Lower leg skin (tissue), 4 donors: ENCODE results near the gene ATP5F1D. TPM values are rescaled to one million over a fixed set of nuclear protein-coding genes. Genes with fewer than 3 reads are reported as not detected.

Experiments used
- DNase-seq, 2 donors: peaks; one replicate each; pipeline ENCODE4 v3.0.0-alpha.2; 2019; ENCODE audit warnings: low spot score in 2 of 2
- H3K4me3 ChIP-seq: fragments of 200-600 bp; sonication (generic); 2 replicates; pipeline ENCODE4 v1.5.1; 2017; ENCODE audit warnings: mild to moderate bottlenecking, low read depth; ENCODE audit not compliant: poor library complexity, severe bottlenecking
- POLR2A ChIP-seq, 2 donors: fragments of 450-650 bp; IDR thresholded peaks; one replicate each; pipeline ENCODE4 v1.6.1; 2016 to 2017; ENCODE audit warnings: antibody characterized with exemption in 2 of 2, mild to moderate bottlenecking in 1 of 2, moderate library complexity in 1 of 2
- WGBS, 2 donors: methylation state at CpG; one replicate each; pipeline ENCODE4 v1.1.5; 2018; 5-methylcytosine and 5-hydroxymethylcytosine counted together
- intact Hi-C: fragments of 100-400 bp; cut with DNase I; formaldehyde crosslinking; loops from one replicate; pipeline ENCODE4 v1.15.0; 2023; ENCODE audit warnings: low total_unique reads
- total RNA-seq, 4 donors: library from RNA; depleted of rRNA; stranded (reverse); fragments of >200 nt; gene quantifications; one replicate each; pipeline ENCODE4 v1.1.0, GENCODE V29; 2016
- TF ChIP-seq, protein P1 (sequence below), 3 donors: fragments of 450-650 bp; IDR thresholded peaks; one replicate each; pipeline ENCODE4 v1.5.1; 2016; ENCODE audit warnings: antibody characterized with exemption in 3 of 3, mild to moderate bottlenecking in 3 of 3, moderate library complexity in 2 of 3

The ATP5F1D gene
- total RNA-seq, 4 donors from 2014 or later: 121 to 198 (median 146) TPM

DNA sequence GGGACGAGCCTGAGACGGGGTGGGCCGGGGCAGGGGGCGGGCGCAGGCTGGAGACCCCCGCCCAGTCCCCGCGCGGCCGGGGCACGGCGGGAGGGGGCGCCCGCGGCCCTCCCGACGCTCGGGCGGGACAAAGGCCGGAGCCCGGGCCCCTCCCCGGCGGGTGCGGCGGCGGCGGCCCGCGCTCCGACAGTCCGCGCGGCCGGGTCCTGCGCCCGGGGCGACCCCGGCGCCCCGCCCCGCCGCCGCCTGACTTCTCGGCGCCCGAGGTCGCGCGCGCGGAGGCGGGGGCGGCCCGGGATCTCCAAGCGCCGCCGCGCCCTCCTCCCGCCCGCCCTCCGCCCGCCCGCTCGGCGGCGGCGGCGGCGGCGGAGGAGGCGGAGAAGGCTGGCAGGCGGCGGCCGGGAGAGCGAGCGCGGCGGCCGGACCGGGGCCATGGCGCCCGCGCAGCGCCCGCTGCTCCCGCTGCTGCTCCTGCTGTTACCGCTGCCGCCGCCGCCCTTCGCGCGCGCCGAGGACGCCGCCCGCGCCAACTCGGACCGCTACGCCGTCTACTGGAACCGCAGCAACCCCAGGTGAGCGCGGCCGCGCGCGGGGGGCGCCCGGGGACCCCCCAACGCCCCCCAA is 44.3 kb downstream of the ATP5F1D start, which contains the start of gene EFNA2:
Gene EFNA2 (plus strand): TSS at position 137 of the 624 bp plus-strand sequence. CDS start 296 bp downstream, at position 433.
- no peak for DNase-seq
- WGBS, 2 donors: 1% methylated on average over 65 of the region's 113 CpGs; no CpG with 5 or more reads in 1 of the 2 donors
- intact Hi-C loops: loop anchor here (10.0 kb wide), 1 partner anchor 69 kb away; a partner anchor contains a TSS
- no peak for TF ChIP-seq POLR2A (IDR thresholded peaks at IDR 0.05)
- TF ChIP-seq, protein P1, sequence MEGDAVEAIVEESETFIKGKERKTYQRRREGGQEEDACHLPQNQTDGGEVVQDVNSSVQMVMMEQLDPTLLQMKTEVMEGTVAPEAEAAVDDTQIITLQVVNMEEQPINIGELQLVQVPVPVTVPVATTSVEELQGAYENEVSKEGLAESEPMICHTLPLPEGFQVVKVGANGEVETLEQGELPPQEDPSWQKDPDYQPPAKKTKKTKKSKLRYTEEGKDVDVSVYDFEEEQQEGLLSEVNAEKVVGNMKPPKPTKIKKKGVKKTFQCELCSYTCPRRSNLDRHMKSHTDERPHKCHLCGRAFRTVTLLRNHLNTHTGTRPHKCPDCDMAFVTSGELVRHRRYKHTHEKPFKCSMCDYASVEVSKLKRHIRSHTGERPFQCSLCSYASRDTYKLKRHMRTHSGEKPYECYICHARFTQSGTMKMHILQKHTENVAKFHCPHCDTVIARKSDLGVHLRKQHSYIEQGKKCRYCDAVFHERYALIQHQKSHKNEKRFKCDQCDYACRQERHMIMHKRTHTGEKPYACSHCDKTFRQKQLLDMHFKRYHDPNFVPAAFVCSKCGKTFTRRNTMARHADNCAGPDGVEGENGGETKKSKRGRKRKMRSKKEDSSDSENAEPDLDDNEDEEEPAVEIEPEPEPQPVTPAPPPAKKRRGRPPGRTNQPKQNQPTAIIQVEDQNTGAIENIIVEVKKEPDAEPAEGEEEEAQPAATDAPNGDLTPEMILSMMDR (IDR thresholded peaks at IDR 0.05): no peak
- no peak within 1 kb of the TSS for H3K4me3 ChIP-seq

DNA sequence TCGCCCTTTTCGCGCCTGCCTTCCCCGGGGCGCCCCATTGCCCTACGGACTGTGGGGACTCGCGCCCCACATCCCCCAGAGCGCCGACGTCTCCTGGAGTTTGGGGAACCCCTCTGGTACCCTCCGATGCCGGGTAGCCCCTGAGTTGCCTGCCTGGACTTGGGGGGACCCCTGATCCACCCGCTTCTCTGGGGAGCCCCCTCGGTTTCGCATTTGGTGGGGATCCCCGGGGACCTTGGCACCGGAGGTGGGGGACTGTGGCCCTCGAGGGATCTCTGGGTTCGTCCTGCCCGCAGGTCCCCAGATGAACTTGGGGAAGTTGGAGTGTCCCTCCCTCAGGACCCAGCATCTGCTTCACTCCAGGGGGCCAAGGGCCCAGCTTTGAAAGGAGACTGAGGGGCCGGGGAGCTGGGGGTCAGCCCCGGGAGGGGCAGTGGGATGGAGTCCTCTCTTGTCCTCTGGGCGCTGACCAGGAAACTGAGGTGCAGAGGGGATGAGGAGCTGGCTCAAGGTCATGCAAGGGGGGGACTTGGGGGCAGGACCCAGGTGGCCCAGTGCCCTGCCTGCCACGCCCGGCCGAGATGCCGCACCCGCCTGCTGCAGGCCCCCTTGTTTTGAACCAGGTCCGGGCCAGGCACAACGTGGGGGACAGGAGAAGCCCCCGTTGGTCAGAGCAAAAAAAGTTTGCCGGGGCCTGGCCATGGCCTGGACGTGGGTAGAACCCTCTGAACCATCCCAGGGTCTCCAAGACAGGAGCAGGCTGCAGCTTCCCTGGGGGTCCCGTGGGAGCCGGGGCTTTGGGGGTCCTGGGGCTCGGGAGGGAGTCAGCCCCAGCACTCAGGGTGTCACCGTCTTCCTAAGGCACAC is 45.2 kb downstream of the ATP5F1D start:
- no peak overlapping the region for H3K4me3 ChIP-seq
- DNase-seq: no peak
- no peak for TF ChIP-seq POLR2A (IDR thresholded peaks at IDR 0.05)
- TF ChIP-seq, protein P1 (IDR thresholded peaks at IDR 0.05): no peak
- intact Hi-C loops: loop anchor here (10.0 kb wide), 1 partner anchor 68 kb away; a partner anchor contains a TSS
- WGBS, 2 donors: 32 to 37% methylated on average over 19 to 34 of the region's 38 CpGs

DNA sequence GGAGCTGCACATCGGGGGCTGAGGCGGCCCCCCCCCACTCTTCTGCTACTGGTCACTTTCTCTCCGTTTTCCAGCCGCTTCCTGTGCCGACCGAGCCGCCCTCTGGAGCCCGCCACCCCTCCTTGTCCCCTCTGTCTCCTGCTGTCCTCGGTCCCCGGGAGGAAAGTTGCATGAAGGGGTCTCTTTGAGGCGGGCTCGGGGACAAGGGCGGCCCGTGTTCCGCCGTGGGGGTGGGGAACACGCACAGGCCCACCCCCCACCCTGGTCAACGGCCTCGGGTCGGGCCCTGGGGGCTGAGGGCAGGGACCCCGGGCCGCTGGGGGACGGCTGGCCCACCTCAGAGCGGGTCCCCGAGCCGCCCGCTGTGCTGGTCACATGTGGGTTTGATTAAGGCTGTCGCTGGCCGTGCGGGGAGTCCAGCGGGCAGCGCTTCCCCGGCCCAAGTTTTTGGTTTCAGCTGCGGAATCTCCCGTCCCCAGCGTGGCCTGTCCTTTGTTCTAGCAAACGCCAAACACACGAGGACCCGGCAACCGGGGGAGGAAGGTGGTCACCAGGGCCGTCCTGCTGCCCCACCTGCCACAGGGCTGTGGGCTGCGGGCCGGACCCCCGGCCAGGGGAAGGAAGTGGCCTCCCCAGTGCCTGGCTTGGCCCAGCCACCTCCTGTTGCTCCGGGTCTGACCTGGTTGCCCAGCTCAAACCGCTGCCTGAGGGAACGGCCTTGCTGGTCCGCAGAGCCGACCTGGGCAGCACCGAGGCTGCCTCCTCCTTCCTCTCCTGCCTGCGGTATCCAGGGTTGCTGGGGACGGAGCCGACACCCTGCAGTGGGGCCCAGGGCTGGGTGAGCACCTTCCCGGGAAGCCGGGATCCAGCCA is 46.0 kb downstream of the ATP5F1D start:
- no peak for DNase-seq
- H3K4me3 ChIP-seq: no peak overlapping the region
- TF ChIP-seq, protein P1 (IDR thresholded peaks at IDR 0.05): no peak
- no peak for TF ChIP-seq POLR2A (IDR thresholded peaks at IDR 0.05)
- WGBS, 2 donors: 22 to 41% methylated on average over 41 to 44 of the region's 55 CpGs
- intact Hi-C loops: loop anchor here (10.0 kb wide), 1 partner anchor 67 kb away; a partner anchor contains a TSS

DNA sequence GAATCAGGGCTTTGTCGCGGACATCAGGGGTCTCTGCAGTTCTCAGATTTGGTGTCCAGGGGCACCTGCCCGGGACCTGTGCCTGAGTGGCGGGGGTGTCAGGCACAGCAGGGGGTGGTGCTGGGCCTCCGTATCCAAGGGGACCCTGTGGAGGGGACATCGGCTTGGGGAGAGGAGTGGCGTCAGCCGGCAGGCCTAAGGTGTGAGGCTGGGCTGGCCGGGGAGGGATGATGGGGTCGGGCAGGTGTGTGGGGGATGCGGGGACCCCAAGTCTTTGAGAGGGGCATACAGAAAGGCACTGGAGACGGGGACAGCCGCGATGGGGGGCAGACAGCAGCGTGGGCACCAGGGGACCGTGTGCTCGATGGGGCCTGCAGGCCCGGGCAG is 46.7 kb downstream of the ATP5F1D start:
- intact Hi-C loops: loop anchor here (10.0 kb wide), 1 partner anchor 67 kb away; a partner anchor contains a TSS
- no peak for DNase-seq
- H3K4me3 ChIP-seq: no peak overlapping the region
- WGBS, 2 donors: 73 to 77% methylated on average over 16 to 18 of the region's 18 CpGs
- TF ChIP-seq, protein P1 (IDR thresholded peaks at IDR 0.05): no peak
- TF ChIP-seq POLR2A (IDR thresholded peaks at IDR 0.05): no peak
